A204.1 (cell line): ENCODE data around the gene DNAAF1.
"Not testable (repeated sequence)": the region's sequence is repeated elsewhere in the genome, so short reads cannot be mapped to it uniquely, and the experiment has no call there.

Experiments used
- FAIRE-seq: peaks from 2 replicates; lab custom pipeline; 2012; peaks lifted over from hg19 to GRCh38; lab: Jason Lieb, UNC

DNAAF1 gene

GRCh38 chr16:84184775-84185174 lies 39.7 kb downstream of the DNAAF1 start:
- no peak for FAIRE-seq

DNA sequence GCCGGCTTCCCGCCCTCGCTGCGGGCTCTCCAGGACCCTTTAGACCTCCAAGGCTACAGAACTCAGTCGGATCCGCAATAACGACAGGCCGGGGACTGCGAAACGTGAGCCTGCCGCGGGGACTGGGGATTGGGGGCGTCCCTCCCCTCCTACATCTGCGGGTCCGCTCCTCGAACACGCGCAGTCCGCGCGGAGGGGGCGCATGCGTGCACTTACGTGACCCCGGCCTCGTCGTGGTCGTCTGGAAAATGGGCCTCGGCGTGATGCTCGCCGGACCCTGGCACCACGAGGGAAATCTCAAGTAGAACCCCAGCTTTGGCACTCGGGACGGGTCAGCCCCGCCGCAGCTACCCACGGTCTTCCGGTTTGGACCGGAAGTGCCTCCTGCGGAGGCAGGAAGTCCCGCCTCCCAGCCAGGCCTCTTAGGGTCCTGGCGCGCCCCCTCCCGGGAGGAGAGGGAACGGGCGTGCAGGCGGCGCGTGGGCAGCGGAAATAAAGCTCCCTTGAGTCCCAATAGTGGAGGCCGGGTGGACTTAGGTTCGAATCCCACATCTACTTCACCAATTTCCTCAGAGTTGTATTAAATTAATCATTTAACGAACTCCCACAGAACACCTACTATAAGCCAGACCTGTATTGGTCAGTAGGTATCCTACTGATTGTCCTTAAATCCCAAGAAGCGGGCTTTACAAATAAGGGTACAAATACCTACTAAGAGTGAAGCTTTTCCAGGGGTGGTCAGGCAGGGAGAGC lies 41.8 kb downstream of the DNAAF1 start, which contains the start of gene TAF1C:
Gene TAF1C, minus strand, starts transcription at position 373 of the 753 bp plus-strand sequence. CDS start 2,069 bp downstream, outside the sequence.
- FAIRE-seq: peak; percentile 43

- FAIRE-seq: no peak
Observed at GRCh38 chr16:84190731-84191388, 45.8 kb downstream of the DNAAF1 start, which contains the start of gene ADAD2. Gene ADAD2 (plus strand): TSS chr16:84191157. CDS start chr16:84191231, 74 bp downstream.

GRCh38 chr16:84191466-84191865 lies 46.4 kb downstream of the DNAAF1 start:
- FAIRE-seq: no peak

- no peak for FAIRE-seq
Observed at GRCh38 chr16:84193480-84193879, 48.4 kb downstream of the DNAAF1 start.

DNA sequence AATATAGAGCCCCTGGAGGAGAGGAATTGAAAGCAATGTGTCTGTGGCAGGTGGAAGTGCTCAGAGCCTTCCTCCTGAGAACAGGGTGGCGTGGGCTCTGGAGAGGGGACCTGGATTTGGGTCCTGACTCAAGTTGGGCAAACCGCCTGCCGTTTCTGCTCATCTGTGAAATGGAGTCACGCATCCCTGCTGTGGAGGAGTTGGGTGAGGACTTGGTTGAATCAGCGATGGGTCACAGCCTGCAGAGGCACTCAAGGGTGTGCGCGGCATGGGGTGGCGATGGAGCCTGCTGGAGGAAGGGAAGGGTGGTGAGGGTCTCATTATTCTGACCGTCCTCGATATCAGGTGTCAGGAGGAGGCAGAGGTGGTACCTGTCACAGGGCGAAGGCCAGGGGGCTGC lies 48.9 kb downstream of the DNAAF1 start:
- FAIRE-seq: no peak

DNA sequence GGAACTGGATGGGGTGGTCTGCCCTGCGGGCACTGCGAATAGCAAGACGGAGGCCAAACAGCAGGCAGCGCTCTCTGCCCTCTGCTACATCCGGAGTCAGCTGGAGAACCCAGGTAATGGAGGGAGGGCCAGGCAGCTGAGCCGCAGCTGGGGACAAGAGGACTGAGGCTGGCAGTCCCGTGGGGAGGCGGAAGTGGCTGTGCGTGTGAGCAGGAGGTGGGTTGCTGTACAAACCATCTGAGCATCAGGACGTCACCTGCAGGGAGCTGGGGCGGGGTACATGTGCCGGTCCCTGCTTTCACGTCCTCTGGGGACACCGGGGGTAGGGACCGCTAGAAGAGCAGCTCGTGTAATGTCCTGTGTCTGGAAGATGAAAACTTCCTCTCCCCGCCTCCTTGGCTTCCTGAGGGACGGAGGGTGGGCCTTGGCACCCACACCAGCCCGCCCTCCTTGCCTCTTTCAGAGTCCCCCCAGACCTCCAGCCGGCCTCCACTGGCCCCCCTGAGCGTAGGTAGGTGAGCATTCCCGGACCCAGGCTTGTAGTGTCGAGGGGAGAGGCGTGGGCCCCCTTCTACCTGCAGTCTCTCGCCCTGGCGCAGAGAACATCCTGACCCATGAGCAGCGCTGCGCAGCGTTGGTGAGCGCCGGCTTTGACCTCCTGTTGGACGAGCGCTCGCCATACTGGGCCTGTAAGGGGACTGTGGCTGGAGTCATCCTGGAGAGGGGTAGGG lies 49.5 kb downstream of the DNAAF1 start:
- no peak for FAIRE-seq

- no peak for FAIRE-seq
Observed at GRCh38 chr16:84195201-84196093, 50.3 kb downstream of the DNAAF1 start.

DNA sequence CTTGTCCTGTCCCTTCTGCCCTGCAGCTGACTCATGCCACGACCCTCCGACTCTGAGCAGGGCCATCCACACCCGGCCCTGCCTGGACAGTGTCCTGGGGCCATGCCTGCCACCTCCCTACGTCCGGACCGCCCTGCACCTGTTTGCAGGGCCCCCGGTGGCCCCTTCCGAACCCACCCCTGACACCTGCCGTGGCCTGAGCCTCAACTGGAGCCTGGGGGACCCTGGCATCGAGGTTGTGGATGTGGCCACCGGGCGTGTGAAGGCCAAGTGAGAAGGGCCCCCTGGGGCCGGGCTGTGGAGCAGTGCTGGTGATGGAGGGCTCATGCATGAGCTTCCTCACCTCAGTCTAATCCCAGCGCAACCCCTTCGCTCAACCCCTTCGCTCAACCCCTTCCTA lies 51.0 kb downstream of the DNAAF1 start:
- FAIRE-seq: no peak

DNA sequence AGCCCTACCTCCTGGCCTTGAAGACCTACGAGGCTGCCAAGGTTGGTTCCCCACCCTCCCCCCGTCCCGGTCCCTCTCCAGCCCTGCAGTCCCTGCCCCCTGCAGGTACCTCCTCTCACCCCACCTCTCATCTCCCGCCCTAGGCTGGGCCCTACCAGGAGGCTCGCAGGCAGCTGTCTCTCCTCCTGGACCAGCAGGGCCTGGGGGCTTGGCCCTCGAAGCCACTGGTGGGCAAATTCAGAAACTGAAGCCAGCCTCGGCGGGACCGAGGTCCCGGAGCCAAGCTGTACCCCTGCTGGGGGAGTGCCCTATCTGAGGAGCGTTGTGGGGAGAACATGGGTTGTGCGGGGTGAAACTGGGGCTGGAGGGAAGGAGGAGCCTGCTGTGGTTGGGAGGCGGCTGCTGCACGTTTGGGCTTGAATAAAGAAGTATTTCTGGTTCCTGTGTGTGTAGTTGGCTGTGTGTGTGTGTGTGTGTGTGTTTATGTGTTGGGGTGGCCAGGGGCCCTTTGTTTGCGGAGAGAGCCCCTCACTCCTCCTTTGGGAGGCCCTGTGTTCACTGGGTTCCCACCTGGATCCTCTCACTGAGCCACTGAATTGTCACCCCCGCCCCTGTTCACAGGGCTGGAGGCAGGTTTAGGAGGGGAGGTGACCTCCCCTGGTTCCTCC lies 51.8 kb downstream of the DNAAF1 start:
- FAIRE-seq: no peak

DNA sequence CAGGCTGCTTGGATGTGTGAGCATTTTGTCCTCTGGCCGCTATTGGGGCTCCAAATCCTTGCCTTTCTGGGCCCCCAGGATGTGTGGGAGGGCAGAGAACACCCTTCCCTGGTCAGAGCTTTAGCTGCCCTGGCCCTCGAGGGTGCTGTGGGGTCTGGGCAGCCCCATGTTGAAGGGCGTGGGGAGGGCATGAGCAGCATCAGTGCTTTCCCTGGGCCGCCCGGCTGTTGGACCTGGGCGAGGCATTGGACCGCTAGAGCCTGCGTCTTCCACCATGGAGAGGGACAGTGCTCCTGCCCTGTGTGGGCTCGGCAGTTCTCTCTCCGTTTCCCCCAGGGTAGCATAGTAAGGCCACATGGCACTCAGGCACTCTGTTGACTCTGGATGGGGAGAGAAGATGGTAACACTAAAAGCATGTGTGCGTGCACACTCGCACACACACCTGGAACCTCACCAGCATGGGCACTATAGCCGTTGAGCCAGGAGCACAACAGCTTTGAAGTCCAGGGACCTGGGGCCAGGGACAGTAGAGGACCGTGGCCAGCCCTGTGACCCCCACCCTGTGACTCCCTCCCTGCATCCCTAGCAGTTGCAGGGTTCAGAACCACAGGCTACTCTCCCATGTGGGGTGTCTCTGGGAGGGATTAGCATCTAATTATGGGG lies 52.5 kb downstream of the DNAAF1 start:
- no peak for FAIRE-seq

DNA sequence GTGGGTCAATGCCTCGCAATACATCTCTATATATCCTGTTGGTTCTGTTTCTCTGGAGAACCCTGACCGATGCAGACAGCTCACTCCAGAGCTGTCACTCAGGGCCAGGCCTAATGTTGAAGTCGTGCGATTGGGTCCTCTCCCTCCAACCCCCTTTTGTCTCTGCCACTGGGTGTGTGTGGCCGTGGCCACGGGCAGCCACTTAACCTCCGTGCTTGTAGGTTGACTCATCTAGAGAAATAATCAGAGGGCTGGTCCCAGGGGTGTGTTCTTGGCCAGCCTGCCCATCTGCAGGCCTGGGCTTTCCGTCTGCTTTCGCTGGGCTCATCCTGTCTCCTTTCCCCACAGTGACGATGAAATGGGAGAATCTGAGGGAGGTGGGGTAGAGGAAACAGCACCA lies 53.3 kb downstream of the DNAAF1 start:
- no peak for FAIRE-seq

DNA sequence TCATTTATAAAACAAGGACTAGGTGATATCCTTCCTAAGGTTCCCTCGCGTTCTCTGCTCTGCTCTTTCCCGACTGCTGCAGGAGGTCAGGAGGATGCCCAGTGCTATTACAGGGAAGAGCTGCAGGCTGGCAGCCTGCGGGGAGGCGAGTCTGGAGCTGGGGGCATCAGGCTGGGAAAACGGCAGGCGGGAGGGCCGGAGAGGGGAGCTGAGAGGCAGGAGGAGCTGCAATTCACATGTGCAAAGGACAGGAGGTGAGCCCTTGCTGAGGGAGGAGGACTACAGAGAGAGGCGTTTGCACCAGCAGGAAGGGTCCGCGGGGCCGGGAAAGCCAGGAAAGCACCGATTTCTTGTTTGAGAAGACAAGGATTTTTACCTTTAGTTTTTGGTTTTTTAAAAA lies 54.0 kb downstream of the DNAAF1 start:
- no peak for FAIRE-seq

DNA sequence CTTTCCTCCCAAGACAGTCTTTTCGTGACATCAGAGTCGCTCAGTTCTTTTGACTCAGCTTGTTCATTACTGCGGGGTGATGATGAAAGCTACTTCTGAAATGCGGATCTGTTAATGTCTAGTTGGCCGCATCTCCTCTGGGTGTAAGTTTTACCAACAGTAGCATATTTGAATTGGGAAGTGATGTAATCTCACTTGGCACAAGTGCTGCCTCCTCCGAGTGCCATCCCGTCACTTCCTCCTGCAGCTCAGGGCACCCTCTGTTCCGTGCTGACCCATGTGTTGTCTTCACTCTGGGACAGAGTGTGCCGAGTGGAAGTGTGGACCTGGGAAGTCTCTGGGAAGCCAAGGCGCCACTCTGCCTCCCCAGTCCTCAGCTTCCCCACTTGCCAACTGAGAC lies 54.8 kb downstream of the DNAAF1 start:
- no peak for FAIRE-seq

- FAIRE-seq: not testable (repeated sequence)
Observed at GRCh38 chr16:84204551-84204950, 59.4 kb downstream of the DNAAF1 start.

DNA sequence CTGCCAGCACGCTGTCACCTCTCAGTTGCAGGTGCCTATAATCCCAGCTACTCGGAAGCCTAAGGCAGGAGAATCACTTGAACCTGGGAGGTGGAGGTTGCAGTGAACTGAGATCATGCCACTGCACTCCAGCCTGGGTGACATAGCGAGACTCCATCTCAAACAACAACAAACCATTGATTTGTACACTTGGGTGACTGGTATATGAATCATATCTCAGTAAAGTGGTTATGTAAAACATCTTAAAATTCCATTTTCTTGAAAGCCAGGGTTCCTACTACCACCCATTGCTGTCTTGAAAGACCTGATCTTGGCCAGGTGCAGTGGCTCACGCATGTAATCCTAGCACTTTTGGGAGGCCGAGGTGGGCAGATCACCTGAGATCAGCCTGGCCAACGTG lies 60.0 kb downstream of the DNAAF1 start:
- not testable (repeated sequence) for FAIRE-seq

DNA sequence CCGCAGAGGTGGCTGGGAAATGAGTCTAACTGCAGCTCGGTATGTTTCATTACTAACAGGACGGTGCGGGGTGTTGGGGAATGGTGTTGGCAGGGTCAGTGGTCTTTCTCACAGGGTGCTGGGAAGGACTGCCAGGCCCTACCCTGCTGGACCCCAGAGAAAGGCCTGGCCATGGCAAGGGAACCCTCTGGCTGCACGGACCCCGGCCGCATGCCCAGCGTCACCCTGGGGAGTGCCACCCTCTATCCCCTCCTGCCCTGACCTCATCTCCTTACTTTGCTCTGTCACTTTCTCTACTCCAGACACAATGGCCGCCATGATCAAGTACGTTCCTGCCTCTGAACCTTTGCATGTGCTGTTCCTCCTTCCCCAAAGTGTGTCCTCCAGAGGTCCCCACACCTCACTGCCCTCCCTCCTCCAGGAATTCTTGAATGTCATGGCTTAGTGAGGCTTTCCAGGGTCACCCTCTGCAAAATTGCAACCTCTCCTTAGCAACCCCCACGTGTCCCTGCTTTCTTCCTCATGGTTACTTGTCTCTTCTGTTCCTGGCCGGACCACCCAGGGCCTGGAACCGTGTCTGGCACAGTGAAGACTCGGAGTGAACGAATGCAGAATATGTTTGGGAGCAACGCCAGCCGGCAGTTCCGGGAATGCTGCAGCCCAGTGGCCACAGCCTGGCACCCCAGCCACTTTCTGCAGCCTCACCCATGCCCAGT lies 61.0 kb downstream of the DNAAF1 start:
- no peak for FAIRE-seq

GRCh38 chr16:84207251-84207650 lies 62.1 kb downstream of the DNAAF1 start:
- no peak for FAIRE-seq

GRCh38 chr16:84207879-84208278 lies 62.8 kb downstream of the DNAAF1 start:
- no peak for FAIRE-seq

DNA sequence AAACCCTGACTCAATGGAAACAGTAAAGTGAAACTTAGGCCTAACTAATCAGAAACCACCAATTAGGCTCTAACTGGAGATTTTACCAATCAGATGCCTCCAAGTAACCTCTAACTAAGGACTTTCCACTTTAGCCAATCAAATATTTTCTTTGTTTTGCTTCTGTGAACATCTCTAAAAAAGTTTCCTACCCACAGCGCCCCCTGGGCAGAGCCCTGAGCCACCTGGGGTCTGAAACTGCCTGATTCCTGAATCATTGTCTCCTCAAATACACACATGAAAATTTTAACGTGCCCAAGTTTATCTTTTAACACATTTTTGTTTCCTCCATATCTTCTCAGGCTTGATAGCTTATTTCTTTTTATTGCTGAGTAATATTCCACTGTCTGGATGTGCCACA lies 64.9 kb downstream of the DNAAF1 start:
- FAIRE-seq: no peak
